Gastrocnemius medialis (tissue), 4 donors: Measurements from ENCODE around the gene FLT1.

Experiments
- CTCF ChIP-seq, 5 experiments: fragments of 450-650 bp in 3 of 5; fragments of 200-600 bp in 2 of 5; sonication (generic) in 2 of 5; IDR thresholded peaks in 4 of 5; conservative IDR thresholded peaks in 1 of 5; 1 replicate in 4 of 5; 2 replicates in 1 of 5; pipeline ENCODE4 v1.5.1; 2016 to 2019; ENCODE audit warnings: antibody characterized with exemption in 5 of 5, mild to moderate bottlenecking in 3 of 5, moderate library complexity in 3 of 5
- POLR2A ChIP-seq, 2 donors: fragments of 450-650 bp; IDR thresholded peaks; one replicate each; pipeline ENCODE4 v1.6.1; 2017; ENCODE audit warnings: antibody characterized with exemption in 2 of 2, mild to moderate bottlenecking in 2 of 2, moderate library complexity in 2 of 2

- TF ChIP-seq CTCF (IDR thresholded peaks at IDR 0.05 in 4 of 5, conservative IDR thresholded peaks at IDR 0.05 in 1 of 5): no peak
- no peak for TF ChIP-seq POLR2A (IDR thresholded peaks at IDR 0.05)
Observed at GRCh38 chr13:28429096-28429495, 65.8 kb downstream of the FLT1 start.
